Activated CD8-positive, alpha-beta memory T cell treated with anti-CD3 and anti-CD28 coated beads for 4 hours (primary cell): ENCODE data around the gene TAC3.

Experiments
- DNase-seq, 2 donors: peaks; one replicate each; pipeline ENCODE4 v3.0.0-alpha.2; 2020; ENCODE audit warnings: low read depth in 2 of 2

TAC3 gene

DNA sequence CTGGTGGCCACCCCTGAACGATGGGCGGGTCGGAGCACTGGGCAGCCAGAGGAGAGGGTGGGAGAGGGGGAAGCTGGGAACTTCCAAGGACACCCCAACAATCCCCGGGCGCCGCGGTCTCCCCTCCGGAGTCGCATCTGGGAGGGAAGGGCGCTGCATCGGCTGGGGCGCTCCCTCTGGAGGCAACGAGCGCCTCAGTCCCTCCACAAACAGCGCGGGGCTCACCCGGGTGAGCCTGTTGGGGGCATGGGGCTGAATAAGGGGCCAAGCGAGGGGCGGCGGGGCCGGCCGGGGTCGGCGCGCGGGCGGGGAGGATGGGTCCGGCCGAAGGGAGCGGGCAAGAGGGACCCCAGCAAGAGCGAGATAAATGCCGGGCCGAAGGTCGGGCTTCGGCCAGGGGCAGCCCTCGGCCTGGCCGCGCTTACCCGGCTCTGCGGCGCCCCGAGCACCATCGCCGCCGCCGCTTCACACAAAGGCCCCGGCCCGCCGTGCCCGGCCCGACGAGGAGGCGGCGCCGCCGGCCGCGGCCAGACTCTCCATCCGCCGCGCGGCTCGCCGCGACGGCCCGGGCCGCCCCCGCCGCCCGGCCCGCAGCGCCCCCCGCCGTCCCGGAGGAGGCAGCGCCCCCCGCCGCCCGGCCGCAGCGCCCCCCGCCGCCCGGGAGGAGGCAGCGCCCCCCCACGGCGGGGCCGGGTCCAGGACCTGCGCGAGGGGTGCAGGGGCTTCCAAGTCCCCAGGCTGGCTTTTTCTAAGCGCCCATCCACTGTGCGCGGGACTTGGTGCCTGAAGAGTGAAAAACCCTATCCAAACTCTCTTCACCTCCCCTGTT lies 10.1 kb downstream of the TAC3 start, which contains the start of gene ZBTB39:
TSS of gene ZBTB39 (minus strand) at position 567 of the 829 bp plus-strand sequence. CDS start 1,629 bp downstream, outside the sequence.
- peak; percentile 23 to 30 for DNase-seq

DNA sequence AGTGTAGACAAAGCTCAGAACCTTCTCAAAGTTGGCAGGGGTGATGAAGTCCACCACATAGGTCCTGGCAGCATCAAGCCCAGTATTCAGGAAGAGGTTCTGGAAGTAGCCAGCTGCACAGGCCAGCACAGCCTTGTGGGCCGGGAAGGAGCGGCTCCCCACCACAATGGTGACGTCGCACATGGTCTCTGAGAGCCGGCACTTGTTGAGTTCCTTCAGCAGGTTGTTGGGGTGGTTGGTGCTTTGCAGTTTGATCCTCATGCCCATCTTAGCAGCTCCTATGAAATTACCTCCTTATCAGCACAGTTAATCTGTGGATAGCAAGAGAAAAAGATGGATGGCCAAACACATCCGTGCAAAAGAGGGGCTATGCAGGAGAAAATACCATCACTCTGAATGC lies 11.7 kb downstream of the TAC3 start:
- no peak for DNase-seq

DNA sequence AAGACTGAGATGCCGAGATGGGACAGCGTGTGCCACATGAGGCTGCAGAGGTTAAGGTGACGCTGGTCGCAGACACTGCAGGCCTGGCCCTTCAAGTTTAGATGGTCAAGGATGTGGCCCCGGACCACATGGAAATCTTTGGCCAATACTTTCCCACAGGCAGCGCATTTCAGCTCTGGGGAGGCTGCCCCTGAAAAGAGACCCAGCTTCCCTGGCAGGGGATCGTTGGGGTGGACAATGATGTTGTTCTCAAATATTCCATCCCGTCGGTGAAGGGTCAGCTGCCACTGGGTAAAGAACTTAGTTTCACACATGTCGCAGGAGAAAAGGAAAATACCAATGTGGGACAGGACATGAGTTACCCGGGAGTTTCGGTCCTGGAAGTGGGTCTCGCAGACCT lies 12.9 kb downstream of the TAC3 start:
- DNase-seq, result no peak

DNA sequence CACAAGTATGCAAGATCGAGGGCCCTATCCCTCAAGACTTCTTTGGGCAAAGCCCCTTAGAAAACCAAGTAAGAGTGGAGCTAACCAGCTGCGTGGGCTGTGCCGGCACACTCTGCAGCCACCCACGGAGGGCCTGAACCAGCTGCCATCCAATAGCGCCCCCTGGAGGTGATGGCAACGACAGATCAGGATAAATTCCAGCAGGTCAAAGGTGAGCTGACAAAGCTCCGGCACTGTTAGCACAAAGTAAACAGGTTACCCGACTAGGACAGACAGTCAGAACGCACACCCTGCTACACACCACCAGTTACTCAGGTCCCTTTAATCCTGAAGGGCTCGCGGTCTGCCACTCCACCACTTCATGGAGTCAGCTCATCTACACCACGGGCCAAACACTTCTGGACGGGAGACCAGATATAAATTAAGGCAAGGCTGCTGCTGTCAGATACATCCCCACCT lies 14.9 kb downstream of the TAC3 start:
- DNase-seq, result peak; percentile 47 to 57

DNA sequence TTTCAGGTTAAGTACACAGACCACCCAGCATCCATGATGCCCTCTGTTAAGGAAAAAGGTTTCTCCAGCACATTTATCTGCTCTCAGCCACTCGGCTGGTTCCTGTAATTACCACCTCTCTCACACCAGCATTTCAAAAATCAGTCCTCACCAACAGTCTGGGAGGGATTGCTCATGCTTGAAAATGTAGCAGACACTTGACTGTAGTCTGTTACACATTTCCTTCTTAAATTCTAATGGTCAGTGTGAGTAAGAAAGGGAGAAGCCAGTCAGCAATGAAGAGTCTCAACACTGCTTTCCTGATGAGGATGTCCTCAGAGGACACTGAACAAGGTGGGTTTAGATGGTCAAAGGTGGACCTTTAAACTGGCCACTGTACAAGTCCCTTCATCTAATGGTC lies 15.9 kb downstream of the TAC3 start:
- DNase-seq, result no peak

DNA sequence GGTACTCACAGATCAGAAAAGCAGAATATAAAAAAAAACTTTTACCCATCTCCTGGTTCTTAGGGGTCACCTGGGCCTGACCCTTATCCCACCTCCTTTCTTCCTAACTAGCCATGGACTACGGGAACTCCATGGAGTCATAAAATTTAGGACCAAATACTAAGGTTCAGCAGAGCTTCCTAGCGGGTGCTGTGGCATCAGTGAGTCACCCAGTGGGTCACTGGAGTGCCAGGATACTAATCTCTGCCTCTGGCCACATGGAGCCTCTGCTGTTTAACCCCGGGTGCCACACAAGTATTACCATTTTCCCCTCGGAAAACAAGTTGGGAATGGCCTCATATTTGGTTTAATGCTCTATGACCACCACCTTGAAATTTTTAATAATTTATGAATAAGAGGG lies 16.9 kb downstream of the TAC3 start:
- no peak for DNase-seq

DNA sequence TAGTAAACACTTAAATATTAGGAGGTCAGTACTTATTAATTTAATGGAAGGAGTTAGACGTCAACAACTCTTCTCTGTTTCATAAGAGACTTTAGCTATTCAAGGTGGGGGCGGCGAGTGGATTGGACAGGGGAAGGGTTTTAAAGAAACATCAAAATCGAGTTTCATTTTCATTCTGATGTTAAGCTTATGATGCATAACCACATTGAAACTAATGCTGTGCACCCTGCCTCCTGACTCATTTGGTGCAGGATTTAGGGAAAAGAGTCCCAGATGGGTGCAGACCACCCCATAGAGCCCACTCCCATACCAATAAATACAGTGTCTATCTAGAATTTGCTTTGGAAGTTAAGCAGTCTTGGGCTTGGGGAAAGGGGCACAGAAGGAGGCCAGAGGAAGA lies 17.3 kb downstream of the TAC3 start:
- DNase-seq, result no peak

DNA sequence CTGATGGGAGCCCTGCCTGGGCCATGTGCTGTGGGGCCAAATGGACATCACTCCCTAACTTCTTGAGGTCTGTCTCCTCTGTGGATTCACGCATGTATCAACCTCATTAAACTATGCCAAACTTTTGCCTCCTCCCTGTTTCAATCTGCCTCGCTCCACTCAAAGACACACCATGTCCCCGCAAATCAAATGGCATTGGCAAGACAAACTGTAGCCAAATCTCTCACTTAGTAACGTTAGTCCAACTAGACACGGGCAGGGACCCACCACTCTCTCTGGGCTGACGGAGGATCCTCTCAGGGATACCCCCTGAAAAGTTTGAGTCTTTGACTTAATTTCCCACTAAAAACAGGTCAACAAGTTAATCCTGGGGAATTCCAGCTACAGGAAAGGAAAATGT lies 18.0 kb downstream of the TAC3 start:
- no peak for DNase-seq

DNA sequence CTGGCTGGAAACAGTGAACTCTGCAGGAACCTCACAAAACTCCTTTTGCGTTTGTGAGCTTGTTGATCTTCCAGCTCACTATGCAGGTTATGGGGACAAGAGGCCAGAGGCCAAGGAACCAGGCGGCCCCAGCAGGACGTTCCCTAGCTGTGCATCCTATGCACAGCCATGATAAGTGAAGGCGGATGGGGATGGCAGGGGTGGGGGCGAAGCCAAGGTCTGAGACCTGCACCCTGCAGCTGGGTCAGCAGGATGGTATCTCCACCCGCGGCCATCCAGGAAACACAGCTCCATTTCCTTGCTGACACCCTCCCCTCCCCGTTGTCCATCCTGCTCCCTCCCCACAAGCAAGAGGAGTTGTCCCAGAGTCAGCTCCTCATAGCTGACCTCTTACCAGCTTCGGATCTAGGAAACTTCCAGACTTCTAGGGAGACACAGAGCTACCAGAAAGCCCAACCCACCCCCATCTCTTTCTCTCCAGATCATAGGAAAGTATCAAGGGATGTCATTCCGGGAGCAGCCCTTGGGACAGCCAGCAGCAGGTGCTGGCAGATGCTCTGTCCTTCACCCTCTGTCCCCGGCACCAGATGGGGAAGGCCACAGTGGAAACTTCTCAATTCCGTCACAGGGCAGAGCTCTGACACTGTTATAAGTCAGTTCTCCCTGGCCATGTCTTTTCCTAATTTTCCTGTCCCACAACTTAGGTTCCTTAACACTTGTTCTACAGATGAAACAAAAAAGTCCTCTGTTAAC lies 19.4 kb downstream of the TAC3 start:
- no peak for DNase-seq

DNA sequence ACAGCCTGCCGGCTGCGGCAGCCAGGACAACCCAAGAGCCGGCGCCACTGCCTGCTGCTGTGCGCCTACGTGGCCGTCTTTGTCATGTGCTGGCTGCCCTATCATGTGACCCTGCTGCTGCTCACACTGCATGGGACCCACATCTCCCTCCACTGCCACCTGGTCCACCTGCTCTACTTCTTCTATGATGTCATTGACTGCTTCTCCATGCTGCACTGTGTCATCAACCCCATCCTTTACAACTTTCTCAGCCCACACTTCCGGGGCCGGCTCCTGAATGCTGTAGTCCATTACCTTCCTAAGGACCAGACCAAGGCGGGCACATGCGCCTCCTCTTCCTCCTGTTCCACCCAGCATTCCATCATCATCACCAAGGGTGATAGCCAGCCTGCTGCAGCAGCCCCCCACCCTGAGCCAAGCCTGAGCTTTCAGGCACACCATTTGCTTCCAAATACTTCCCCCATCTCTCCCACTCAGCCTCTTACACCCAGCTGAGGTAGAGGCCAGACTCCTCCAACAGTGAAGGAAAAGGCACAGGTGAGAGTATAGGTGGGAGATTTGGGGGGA lies 20.3 kb downstream of the TAC3 start:
- no peak for DNase-seq

DNA sequence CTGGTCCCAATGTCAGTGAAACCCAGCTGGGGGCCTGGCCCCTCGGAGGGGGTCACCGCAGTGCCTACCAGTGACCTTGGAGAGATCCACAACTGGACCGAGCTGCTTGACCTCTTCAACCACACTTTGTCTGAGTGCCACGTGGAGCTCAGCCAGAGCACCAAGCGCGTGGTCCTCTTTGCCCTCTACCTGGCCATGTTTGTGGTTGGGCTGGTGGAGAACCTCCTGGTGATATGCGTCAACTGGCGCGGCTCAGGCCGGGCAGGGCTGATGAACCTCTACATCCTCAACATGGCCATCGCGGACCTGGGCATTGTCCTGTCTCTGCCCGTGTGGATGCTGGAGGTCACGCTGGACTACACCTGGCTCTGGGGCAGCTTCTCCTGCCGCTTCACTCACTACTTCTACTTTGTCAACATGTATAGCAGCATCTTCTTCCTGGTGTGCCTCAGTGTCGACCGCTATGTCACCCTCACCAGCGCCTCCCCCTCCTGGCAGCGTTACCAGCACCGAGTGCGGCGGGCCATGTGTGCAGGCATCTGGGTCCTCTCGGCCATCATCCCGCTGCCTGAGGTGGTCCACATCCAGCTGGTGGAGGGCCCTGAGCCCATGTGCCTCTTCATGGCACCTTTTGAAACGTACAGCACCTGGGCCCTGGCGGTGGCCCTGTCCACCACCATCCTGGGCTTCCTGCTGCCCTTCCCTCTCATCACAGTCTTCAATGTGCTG lies 21.0 kb downstream of the TAC3 start:
- no peak for DNase-seq

DNA sequence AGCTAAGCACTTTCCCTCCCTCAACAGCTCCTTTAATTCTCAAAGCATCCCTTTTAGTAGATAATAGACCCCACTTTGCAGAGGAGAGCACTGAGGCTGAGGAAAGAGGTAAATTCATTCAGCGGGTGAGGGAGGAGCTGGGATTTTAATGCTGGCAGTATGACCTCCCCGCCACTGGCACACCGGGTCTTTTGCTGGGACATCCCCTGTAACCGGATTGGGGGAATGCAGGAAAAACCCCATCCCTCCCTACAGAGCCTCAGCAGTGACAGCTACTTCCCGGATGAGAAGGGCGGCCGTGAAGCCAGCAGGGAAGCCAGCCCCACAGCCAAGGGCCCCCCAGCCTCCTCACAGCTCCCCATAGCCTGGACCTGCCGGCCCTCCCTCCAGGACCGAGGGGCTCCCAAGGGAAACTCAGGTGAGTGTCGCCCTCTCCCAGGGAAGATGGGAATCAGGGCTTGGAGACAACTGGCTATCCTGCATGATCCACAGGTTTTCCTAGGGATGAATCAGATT lies 22.0 kb downstream of the TAC3 start:
- DNase-seq, result no peak

DNA sequence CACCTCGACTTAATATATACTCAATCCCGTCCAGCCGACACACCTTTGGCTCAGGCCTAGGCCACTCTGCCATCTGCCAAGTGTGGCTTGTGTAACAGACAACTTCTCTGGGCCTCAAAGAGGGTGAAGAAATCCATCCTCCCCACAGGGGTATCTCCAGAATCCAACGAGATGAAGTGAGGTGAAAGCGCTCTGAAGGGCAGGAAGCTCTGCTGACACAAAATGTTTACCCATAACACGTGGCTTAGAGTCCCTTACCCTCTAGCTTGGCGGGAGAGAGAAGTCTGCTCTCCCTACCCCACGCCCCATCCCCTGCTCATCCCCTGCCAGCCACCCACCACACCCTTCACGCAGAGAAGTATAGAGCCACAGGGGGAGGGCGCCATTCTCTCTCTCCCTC lies 23.0 kb downstream of the TAC3 start:
- no peak for DNase-seq

DNA sequence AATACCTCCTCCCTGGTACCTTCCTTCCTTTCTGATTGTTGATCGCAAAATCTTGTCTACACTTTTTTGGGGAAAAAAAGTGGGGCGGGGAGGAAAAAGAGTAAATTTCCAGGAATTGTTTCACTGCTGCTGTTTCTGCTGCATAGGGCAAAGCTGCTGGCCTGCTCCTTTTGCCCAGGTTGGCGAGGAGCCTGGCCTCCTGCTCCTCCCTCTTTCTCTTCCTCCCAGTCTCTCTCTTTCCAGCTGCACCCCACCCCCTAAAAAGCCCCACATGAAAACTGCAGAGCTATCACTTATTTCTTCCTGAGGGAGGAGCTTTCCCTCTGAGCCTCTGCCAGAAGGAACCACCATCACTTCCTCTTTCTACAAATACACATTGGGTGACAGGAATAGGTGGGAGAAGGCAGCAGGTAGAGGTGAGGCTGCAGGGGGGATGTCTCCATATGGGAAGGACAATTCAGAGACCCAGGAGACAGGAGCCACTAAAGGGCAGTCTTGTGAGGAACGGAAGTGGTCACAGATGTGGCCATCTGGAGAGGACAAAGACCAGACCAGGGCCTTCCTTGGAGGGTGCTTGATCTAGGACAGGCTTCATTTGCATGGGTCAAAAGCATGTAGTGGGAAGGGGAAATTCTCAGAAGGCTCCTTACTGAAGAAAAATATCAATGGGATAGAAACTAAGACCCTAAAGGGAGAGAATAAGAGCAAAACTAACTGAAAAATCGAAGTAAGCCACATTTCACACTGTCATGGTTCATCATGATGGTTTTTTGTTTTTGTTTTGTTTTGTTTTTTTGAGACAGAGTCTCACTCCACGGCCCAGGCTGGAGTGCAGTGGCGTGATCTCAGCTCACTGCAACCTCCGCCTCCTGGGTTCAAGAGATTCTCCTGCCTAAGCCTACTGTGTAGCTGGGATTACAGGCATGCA lies 24.7 kb downstream of the TAC3 start:
- DNase-seq, result no peak

DNA sequence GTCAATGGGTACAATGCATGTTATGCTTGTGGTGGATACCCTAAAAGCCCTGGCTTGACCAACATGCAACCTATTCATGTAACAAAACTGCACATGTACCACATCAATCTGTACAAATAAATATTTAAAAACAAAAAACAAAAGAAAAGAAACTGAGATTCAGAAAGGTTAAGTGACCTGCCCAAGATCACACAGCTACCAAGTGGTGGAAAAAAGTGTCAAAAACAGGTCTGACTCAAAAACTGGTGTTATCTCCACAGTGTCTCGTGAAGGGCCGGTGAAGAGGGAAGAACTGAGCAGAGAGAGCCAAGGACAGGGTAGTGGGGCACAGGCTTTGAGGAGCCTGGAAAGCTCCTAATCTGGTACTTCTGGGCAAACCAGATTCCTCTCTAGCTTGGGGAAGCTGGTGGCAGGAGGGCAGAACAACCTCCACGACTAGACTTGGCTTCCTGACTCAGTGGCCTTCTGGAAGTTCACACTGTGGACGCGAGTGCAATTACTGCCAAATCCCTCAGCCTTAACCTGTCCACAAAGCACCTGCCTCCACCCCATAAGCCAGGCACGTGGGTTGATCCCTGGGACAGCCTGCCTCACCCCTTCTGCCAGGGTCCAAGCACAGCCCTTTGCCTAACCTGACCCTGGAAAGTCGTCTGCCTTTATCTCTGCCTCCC lies 25.5 kb downstream of the TAC3 start:
- no peak for DNase-seq

DNA sequence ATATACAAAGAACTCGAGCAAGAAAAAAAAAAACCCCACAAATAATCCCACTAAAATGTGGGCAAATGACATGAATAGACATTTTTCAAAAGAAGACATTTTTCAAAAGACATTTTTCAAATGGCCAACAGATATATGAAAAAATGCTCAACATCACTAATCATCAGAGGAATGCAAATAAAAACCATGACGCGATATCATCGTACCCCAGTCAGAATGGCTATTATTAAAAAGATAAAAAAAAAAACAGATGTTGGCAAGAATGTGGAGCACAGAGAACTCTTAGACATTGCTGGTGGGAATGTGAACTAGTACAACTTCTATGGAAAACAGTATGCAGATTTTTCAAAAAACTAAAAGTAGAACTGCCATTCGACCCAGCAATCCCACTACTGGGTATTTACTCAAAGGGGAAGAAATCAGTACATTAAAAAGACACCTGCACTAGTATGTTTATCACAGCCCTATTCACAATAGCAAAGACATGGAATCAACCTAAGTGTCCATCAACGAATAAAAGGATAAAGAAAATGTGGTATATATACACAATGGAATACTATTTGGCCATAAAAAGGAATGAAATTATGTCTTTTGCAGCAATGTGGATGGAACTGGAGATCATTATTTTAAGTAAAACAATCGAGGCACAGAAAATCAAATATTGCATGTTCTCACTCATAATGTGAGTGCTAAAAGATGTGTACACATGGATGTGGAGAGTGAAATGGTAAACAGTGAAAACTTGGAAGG lies 26.3 kb downstream of the TAC3 start:
- no peak for DNase-seq

DNA sequence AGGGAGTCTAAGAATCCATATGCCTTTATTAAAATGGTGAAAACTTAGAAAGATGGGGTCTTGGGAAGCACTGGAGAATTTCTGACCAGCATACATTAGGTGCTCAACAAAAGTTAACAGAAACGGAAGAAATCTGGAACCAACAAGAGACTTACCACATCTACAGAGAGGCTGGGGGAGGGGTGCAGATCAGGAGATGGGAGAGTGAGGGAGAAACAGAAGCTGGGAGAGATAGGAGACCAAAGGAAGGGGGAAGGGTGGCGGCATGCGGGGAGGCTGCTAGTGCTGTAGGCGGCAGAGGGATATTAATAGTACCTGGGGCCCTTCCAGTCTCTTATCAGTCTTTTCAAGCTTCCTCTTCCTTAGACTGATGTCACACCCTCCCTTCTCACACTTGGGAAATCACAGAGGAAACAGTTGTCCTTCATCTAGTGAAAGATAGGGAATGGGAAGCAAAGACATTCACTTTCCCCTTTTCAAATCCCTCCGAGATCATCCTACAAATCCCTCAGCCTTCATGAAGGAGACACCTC lies 28.1 kb downstream of the TAC3 start:
- DNase-seq, result no peak

DNA sequence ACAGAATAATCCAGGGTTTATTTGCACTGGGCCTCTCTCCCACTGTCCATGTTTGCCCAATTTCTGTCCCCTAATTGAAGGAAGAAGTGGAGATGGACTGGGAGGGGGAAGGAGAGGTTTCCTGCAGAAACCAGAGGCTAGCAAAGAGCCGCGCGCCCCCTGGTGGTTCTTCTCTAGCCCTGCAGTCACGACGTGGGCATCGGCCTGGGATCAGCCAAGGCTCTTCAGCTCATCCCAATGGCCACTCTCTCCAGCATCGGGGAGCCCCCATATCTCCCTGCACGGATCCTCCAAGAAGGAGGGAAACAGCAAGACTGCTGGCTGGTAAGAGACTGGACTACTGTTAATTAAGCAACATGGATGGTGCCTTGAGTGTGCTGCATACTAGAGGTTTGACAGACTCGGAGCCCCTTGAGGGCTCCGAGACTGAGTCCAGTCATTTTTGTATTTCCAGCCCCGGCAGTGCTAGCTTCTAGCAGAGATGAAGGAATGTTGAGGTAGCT lies 28.7 kb downstream of the TAC3 start:
- DNase-seq, result peak; percentile 39 to 49

DNA sequence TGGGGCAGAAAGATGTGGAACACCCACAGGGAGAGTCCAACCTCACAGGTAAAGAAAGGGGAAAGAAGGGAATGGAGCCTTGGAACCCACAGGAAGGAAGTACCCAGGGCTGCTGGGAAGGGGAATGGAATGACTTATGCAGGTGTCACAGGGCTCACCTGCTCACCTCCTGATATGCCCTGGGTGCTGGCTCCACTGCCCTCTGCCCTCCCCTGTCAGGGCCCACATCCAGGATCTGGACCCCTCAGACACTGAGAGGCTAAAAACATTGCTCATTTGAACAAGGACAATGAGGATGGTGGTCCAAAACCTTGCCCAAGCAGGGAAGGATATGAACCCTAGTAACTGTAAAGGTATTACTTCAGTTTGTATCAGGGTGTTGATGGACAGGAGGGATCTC lies 29.3 kb downstream of the TAC3 start:
- DNase-seq, result no peak
